ENCODE measurements around the gene APRT. TPM values are rescaled to one million over a fixed set of nuclear protein-coding genes. Genes with fewer than 3 reads are reported as not detected.
"Not testable (repeated sequence)": the region's sequence is repeated elsewhere in the genome, so short reads cannot be mapped to it uniquely, and the experiment has no call there.

APRT gene
- total and polyA plus RNA-seq, 9 donors: 61.2 to 83.0 (median 65.9) TPM

DNA sequence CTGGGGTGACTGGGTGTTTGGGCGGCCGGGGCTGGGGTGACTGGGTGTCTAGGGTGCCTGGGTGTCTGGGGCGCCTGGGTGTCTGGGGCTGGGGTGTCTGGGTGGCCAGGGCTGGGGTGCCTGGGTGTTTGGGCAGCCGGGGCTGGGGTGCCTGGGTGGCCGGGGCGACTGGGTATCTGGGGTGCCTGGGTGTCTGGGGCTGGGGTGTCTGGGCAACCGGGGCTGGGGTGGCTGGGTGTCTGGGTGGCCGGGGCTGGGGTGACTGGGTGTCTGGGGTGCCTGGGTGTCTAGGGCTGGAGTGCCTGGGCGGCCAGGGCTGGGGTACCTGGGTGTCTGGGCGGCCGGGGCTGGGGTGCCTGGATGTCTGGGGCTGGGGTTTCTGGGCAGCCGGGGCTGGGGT is 13.4 kb upstream of the APRT start:
- 95% methylated on average over 11 of the region's 12 CpGs for WGBS (ENCODE audit: insufficient coverage)
- H3K27me3 ChIP-seq (ENCODE audit: control insufficient read depth, insufficient read depth, low read length): no peaks in the 10 kb centered on the region

DNA sequence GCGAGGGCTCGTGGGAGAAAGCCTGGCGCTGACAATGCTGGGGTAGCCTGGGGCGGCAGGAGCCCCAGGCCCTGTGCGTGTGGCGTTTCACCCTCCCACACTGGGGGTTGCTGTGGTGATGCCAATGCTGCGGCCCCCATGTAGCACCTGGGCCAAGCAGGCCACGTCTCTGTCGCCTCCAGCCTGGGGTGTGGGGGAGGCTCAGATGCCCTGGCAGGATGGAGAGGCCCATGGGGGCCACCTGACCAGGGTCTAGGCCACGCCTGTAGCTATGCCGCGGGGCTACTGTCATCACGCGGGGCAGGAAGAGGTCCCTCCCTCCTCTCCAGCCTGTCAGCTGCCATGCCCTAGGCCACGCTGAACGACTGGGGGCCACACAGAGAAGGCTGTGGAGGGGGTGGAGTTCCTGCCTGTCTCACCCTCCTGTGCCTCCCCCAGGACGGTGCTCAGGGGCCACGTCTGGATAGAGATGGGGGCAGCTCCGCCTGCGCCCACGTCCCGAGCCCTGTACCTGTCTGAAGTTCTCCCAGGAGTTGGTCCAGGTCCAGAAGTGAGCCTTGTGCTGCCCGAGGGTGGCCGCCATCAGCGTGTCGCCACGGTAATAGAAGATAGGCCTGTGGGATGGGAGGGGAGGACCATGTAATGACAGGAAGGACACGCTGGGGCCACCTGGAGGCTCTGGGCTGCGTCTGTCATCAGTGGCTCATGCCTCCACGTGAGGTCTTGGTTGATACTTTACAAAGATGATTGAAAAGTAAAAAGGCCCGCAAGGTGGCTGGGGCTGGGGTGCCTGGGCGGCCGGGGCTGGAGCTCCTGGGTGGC is 12.7 kb upstream of the APRT start:
- H3K36me3 ChIP-seq (ENCODE audit: control insufficient read depth, insufficient read depth, low read length): peaks cover 50% of the 10 kb centered on the region
- no peak overlapping the region for H3K4me3 ChIP-seq (ENCODE audit: low read length)
- no peak for DNase-seq
- H3K27me3 ChIP-seq (ENCODE audit: control insufficient read depth, insufficient read depth, low read length): no peaks in the 10 kb centered on the region
- H3K9me3 ChIP-seq (replicated peaks; ENCODE audit: control insufficient read depth, low read depth, low read length): no peaks in the 10 kb centered on the region
- H3K27ac ChIP-seq (ENCODE audit: low read length): no peak overlapping the region
- H3K4me1 ChIP-seq (ENCODE audit: control insufficient read depth, insufficient read depth, low read length): peaks cover 5% of the 10 kb centered on the region
- WGBS (ENCODE audit: insufficient coverage): 83% methylated on average over 22 of the region's 33 CpGs

More for the DNA sequence above, 13.4 kb upstream of the APRT start:
- Histone ChIP-seq H3K9me3 (replicated peaks; ENCODE audit: control insufficient read depth, low read depth, low read length) (no peaks in the 10 kb centered on the region), H3K27ac (ENCODE audit: low read length) (no peak overlapping the region), H3K36me3 (ENCODE audit: control insufficient read depth, insufficient read depth, low read length) (peaks cover 52% of the 10 kb centered on the region), H3K4me1 (ENCODE audit: control insufficient read depth, insufficient read depth, low read length) (peaks cover 5% of the 10 kb centered on the region), H3K4me3 (ENCODE audit: low read length) (no peak overlapping the region)
- DNase-seq: no peak

GRCh38 chr16:88823646-88824045 is 11.9 kb upstream of the APRT start:
- not testable (repeated sequence) for H3K27me3 ChIP-seq (ENCODE audit: control insufficient read depth, insufficient read depth, low read length); H3K4me1 ChIP-seq (ENCODE audit: control insufficient read depth, insufficient read depth, low read length); H3K27ac ChIP-seq (ENCODE audit: low read length); H3K4me3 ChIP-seq (ENCODE audit: low read length); H3K9me3 ChIP-seq (replicated peaks; ENCODE audit: control insufficient read depth, low read depth, low read length); DNase-seq
- H3K36me3 ChIP-seq (ENCODE audit: control insufficient read depth, insufficient read depth, low read length): peaks cover 48% of the 10 kb centered on the region
- WGBS (ENCODE audit: insufficient coverage): 96% methylated on average over 26 of the region's 31 CpGs

GRCh38 chr16:88822281-88823040 is 10.7 kb upstream of the APRT start:
- Histone ChIP-seq H3K9me3 (replicated peaks; ENCODE audit: control insufficient read depth, low read depth, low read length) (no peaks in the 10 kb centered on the region), H3K36me3 (ENCODE audit: control insufficient read depth, insufficient read depth, low read length) (peaks cover 42% of the 10 kb centered on the region), H3K4me3 (ENCODE audit: low read length) (no peak overlapping the region), H3K4me1 (ENCODE audit: control insufficient read depth, insufficient read depth, low read length) (peaks cover 5% of the 10 kb centered on the region), H3K27me3 (ENCODE audit: control insufficient read depth, insufficient read depth, low read length) (no peaks in the 10 kb centered on the region), H3K27ac (ENCODE audit: low read length) (no peak overlapping the region)
- no peak for DNase-seq
- WGBS (ENCODE audit: insufficient coverage): 92% methylated on average over 18 of the region's 24 CpGs

- no peak overlapping the region for H3K4me3 ChIP-seq (ENCODE audit: low read length)
- DNase-seq: no peak
- peaks cover 5% of the 10 kb centered on the region for H3K4me1 ChIP-seq (ENCODE audit: control insufficient read depth, insufficient read depth, low read length)
- H3K9me3 ChIP-seq (replicated peaks; ENCODE audit: control insufficient read depth, low read depth, low read length): no peaks in the 10 kb centered on the region
- 84% methylated on average over 17 of the region's 22 CpGs for WGBS (ENCODE audit: insufficient coverage)
- no peaks in the 10 kb centered on the region for H3K27me3 ChIP-seq (ENCODE audit: control insufficient read depth, insufficient read depth, low read length)
- peaks cover 34% of the 10 kb centered on the region for H3K36me3 ChIP-seq (ENCODE audit: control insufficient read depth, insufficient read depth, low read length)
- no peak overlapping the region for H3K27ac ChIP-seq (ENCODE audit: low read length)
These were observed 9.6 kb upstream of the APRT start for GRCh38 chr16:88821168-88821850.

DNA sequence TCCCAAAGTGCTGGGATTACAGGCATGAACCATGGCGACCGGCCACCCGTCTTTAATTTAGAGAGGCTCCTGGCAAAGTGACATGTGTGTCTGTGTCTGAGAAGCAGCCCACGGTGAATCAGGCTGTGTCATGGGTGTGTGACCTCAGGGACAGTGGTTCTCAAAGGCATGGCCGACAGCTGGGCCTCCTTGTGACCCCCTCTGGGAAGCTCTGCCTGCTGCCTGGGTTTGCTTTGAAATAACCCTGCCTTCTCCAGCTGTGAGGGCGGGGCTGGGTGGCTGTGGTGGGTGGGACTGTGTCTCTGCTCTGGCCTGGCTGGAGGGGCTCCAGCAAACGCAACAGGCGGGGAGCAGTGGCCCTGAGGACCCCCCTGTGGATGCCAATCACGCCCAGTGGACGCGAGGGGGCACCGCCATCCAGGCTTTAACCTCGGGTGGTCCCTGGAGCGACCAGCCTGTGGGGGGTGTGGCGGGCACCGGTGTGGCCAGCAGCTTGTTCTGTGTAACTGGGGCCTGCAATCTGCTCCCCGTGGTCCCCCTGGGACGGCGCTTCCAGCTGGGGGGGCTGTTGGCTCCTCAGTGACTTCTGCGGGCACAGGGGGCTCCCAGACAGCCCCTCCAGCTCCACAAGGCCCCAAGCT is 8.8 kb upstream of the APRT start:
- Histone ChIP-seq H3K36me3 (ENCODE audit: control insufficient read depth, insufficient read depth, low read length) (peaks cover 31% of the 10 kb centered on the region), H3K4me3 (ENCODE audit: low read length) (no peak overlapping the region), H3K27me3 (ENCODE audit: control insufficient read depth, insufficient read depth, low read length) (no peaks in the 10 kb centered on the region), H3K27ac (ENCODE audit: low read length) (no peak overlapping the region), H3K4me1 (ENCODE audit: control insufficient read depth, insufficient read depth, low read length) (peaks cover 10% of the 10 kb centered on the region), H3K9me3 (replicated peaks; ENCODE audit: control insufficient read depth, low read depth, low read length) (no peaks in the 10 kb centered on the region)
- WGBS (ENCODE audit: insufficient coverage): 66% methylated on average over 16 of the region's 20 CpGs
- no peak for DNase-seq

DNA sequence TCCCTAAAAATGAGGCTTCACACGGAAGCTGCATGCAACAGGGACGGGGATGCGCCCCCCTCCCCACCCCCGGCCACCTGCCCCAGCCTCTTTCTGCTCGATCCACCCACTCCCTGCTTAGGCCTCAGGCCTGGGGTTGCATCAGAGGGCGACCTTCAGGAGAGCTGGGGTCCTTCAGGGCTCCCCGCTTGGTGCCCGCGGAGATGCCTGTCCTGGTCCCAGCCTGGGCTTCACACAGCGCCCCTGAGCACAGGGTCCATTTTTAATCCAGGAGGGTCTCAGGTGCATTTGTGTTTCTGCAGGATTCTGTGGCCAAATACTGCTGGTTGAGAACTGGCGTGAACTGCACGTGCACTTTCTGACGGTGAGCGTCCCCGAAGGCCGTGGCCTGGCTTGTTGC is 7.4 kb upstream of the APRT start:
- Histone ChIP-seq H3K4me3 (ENCODE audit: low read length) (no peak overlapping the region), H3K27me3 (ENCODE audit: control insufficient read depth, insufficient read depth, low read length) (no peaks in the 10 kb centered on the region), H3K36me3 (ENCODE audit: control insufficient read depth, insufficient read depth, low read length) (peaks cover 25% of the 10 kb centered on the region), H3K9me3 (replicated peaks; ENCODE audit: control insufficient read depth, low read depth, low read length) (no peaks in the 10 kb centered on the region), H3K27ac (ENCODE audit: low read length) (no peak overlapping the region), H3K4me1 (ENCODE audit: control insufficient read depth, insufficient read depth, low read length) (peaks cover 10% of the 10 kb centered on the region)
- WGBS (ENCODE audit: insufficient coverage): 80% methylated on average over 8 of the region's 16 CpGs
- DNase-seq: no peak

DNA sequence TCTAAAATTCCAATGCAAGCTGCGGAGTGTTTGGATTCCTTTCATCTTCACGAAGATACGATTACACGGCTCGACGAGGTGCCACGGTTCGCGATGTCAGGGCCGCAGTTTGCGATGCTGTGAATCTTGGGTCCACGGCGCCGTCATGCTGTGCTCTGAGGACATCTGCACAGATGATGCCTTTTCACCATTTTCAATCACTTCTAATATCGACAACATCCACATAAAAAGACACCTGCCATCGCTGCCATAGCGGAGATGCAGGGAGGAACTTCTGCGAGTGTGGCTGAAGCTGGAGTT is 6.8 kb upstream of the APRT start:
- WGBS (ENCODE audit: insufficient coverage): 72% methylated on average over 16 of the region's 18 CpGs
- Histone ChIP-seq H3K9me3 (replicated peaks; ENCODE audit: control insufficient read depth, low read depth, low read length) (no peaks in the 10 kb centered on the region), H3K27me3 (ENCODE audit: control insufficient read depth, insufficient read depth, low read length) (no peaks in the 10 kb centered on the region)

DNA sequence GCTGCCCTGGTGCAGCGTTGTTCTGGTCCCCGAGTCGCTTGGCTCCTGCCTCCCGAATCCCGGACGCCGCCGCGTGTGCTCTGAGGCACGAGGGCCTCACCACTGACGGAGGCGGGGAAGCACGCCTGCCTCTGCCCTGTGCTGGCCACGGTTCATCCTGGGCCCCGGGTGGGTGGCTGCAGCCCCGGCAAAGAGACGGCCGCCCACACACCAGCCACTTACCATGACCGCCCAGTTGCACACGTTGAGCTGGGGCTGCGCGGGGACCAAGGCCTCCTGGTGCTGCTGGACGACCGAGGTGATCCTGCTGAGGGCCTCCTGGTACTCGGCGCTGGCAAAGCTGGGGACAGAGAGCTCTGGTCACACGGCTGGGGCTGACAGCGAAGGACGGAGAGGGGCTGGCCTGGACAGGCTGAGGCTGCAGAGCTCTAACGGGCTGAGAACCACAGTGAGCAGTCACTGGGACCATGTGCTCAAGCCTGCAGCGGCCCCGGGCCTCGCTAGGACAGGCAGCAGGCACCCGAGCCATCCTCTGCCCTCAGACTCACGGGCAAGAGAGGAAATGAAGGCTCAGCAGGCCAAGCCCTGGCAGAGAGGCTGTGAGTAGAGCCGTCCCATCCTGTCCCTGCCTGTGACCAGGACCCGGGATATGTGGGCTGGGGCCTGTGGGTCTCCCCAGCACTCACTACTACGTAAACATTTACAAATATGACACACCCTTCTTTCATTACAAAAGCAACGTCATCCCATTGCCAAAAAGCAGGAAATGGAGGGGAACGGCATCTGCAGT is 6.3 kb upstream of the APRT start:
- WGBS (ENCODE audit: insufficient coverage): 82% methylated on average over 37 of the region's 40 CpGs
- Histone ChIP-seq H3K36me3 (ENCODE audit: control insufficient read depth, insufficient read depth, low read length) (peaks cover 20% of the 10 kb centered on the region), H3K9me3 (replicated peaks; ENCODE audit: control insufficient read depth, low read depth, low read length) (no peaks in the 10 kb centered on the region), H3K4me1 (ENCODE audit: control insufficient read depth, insufficient read depth, low read length) (peaks cover 13% of the 10 kb centered on the region), H3K27me3 (ENCODE audit: control insufficient read depth, insufficient read depth, low read length) (no peaks in the 10 kb centered on the region), H3K27ac (ENCODE audit: low read length) (no peak overlapping the region), H3K4me3 (ENCODE audit: low read length) (no peak overlapping the region)
- DNase-seq: no peak

More for the DNA sequence above, 6.8 kb upstream of the APRT start:
- Histone ChIP-seq H3K4me3 (ENCODE audit: low read length) (no peak overlapping the region), H3K27ac (ENCODE audit: low read length) (no peak overlapping the region), H3K36me3 (ENCODE audit: control insufficient read depth, insufficient read depth, low read length) (peaks cover 22% of the 10 kb centered on the region), H3K4me1 (ENCODE audit: control insufficient read depth, insufficient read depth, low read length) (peaks cover 10% of the 10 kb centered on the region)
- no peak for DNase-seq
